Transverse colon (tissue), 4 donors: ENCODE measurements around the gene MRM2. TPM values are rescaled to one million over a fixed set of nuclear protein-coding genes. Genes with fewer than 3 reads are reported as not detected.

ENCODE experiments used
- DNase-seq: peaks from one replicate; pipeline ENCODE4 v3.0.0-alpha.2; 2019
- H3K27ac ChIP-seq, 4 donors: fragments of 200-600 bp; sonication (generic); 2 replicates each; pipeline ENCODE4 v1.5.1; 2016 to 2018; ENCODE audit warnings: inconsistent platforms in 4 of 4
- H3K27me3 ChIP-seq: fragments of 200-600 bp; sonication (generic); 2 replicates; pipeline ENCODE4 v1.5.1; 2017; ENCODE audit warnings: inconsistent platforms
- H3K36me3 ChIP-seq, 4 donors: fragments of 200-600 bp; sonication (generic); 2 replicates each; pipeline ENCODE4 v1.5.1; 2017 to 2019; ENCODE audit warnings: inconsistent platforms in 4 of 4
- H3K4me1 ChIP-seq, 4 donors: fragments of 200-600 bp; sonication (generic); 2 replicates each; pipeline ENCODE4 v1.5.1; 2017 to 2020; ENCODE audit warnings: inconsistent platforms in 4 of 4
- H3K4me3 ChIP-seq, 4 donors: fragments of 200-600 bp; sonication (generic); 1 replicate in 1 of 4; 2 replicates in 3 of 4; pipeline versions ENCODE4 v1.5.1 to v1.6.1; 2017 to 2019; ENCODE audit warnings: inconsistent platforms in 4 of 4
- H3K9me3 ChIP-seq, 2 donors: fragments of 200-600 bp; sonication (generic); 2 replicates each; pipeline ENCODE4 v1.5.1; 2017 to 2019; ENCODE audit warnings: inconsistent platforms in 2 of 2
- CTCF ChIP-seq, 5 experiments: fragments of 200-600 bp in 3 of 5; fragments of 450-650 bp in 2 of 5; sonication (generic) in 3 of 5; IDR thresholded peaks; 1 replicate in 2 of 5; 2 replicates in 3 of 5; pipeline ENCODE4 v1.5.1; 2016 to 2017; ENCODE audit warnings: antibody characterized with exemption in 5 of 5, inconsistent platforms in 3 of 5, mild to moderate bottlenecking in 2 of 5, moderate library complexity in 1 of 5
- EP300 ChIP-seq: sonication (generic); formaldehyde crosslinking; IDR thresholded peaks from one replicate; pipeline ENCODE4 v1.6.1; 2017; ENCODE audit warnings: antibody characterized with exemption, low read depth
- POLR2A ChIP-seq: fragments of 450-650 bp; IDR thresholded peaks from one replicate; pipeline ENCODE4 v1.6.1; 2016; ENCODE audit warnings: antibody characterized with exemption, mild to moderate bottlenecking, moderate library complexity
- POLR2AphosphoS5 ChIP-seq, 3 donors: sonication (generic); formaldehyde crosslinking; IDR thresholded peaks; one replicate each; pipeline ENCODE4 v1.6.1; 2016; ENCODE audit warnings: antibody characterized with exemption in 3 of 3
- WGBS, 2 donors: methylation state at CpG; one replicate each; pipeline ENCODE4 v1.1.5; 2018; ENCODE audit warnings: low coverage in 1 of 2; 5-methylcytosine and 5-hydroxymethylcytosine counted together
- in situ Hi-C, 4 donors: fragments of 200-750 bp; cut with MboI; loops; one replicate each; pipeline versions ENCODE4 v1.15.0 to v1.15.1; 2017; ENCODE audit warnings: low sequenced_read_pairs in 3 of 4, low pct_ligation_motif_present in 1 of 4, low pct_unique_long_range_greater_than_20kb in 1 of 4
- intact Hi-C: fragments of 100-400 bp; cut with DNase I; formaldehyde crosslinking; loops from one replicate; pipeline ENCODE4 v1.15.1; 2023; ENCODE audit warnings: low total_unique reads
- total RNA-seq, 4 donors: library from RNA; depleted of rRNA; stranded (reverse); fragments of >200 nt; gene quantifications; one replicate each; pipeline ENCODE4 v1.1.0, GENCODE V29; 2016

The MRM2 gene
- total RNA-seq, 4 donors from 2014 or later: 2.2 to 15.3 (median 12.7) TPM

- H3K4me3 ChIP-seq: no peak overlapping the region
Measured at GRCh38 chr7:2201128-2201527, 40.9 kb downstream of the MRM2 start.

GRCh38 chr7:2200584-2200980 lies 41.4 kb downstream of the MRM2 start:
- intact Hi-C loops: loop anchor here (10.0 kb wide), 1 partner anchor 536 kb away; no protein-coding TSS in a partner anchor
- in situ Hi-C loops: loop anchor here in 3 of 4 donors (25.0 kb wide), 2 partner anchors 538 to 613 kb away; partner anchors contain the start of gene ELFN1 (in 2 of the 3)
- Histone ChIP-seq H3K4me1 (peaks cover 0 to 8% (median 5%) of the 10 kb centered on the region in 4 donors), H3K36me3 (peaks cover 0 to 3% (median 0%) of the 10 kb centered on the region in 4 donors), H3K4me3 (no peak overlapping the region), H3K27me3 (no peaks in the 10 kb centered on the region), H3K9me3 (no peaks in the 10 kb centered on the region), H3K27ac (no peak overlapping the region)
- DNase-seq: no peak
- WGBS, 2 donors: 85 to 97% methylated on average over 2 to 18 of the region's 18 CpGs
- TF ChIP-seq POLR2A: no peak
- no peak for TF ChIP-seq POLR2AphosphoS5 (IDR thresholded peaks at IDR 0.05)
- TF ChIP-seq CTCF (IDR thresholded peaks at IDR 0.05): no peak
- no peak for TF ChIP-seq EP300

More at GRCh38 chr7:2201128-2201527, 40.9 kb downstream of the MRM2 start:
- Histone ChIP-seq H3K27me3 (no peaks in the 10 kb centered on the region), H3K9me3 (no peaks in the 10 kb centered on the region), H3K27ac (no peak overlapping the region), H3K36me3 (no peaks in the 10 kb centered on the region), H3K4me1 (peaks cover 0 to 8% (median 5%) of the 10 kb centered on the region in 4 donors)
- WGBS, 2 donors: 94 to 100% methylated on average over 1 to 7 of the region's 10 CpGs
- no peak for DNase-seq
- in situ Hi-C loops: loop anchor here in 3 of 4 donors (25.0 kb wide), 2 partner anchors 539 to 614 kb away; partner anchors contain the start of gene ELFN1 (in 2 of the 3)
- intact Hi-C loops: loop anchor here (10.0 kb wide), 1 partner anchor 536 kb away; no protein-coding TSS in a partner anchor
- no peak for TF ChIP-seq EP300
- no peak for TF ChIP-seq CTCF (IDR thresholded peaks at IDR 0.05)
- no peak for TF ChIP-seq POLR2A
- no peak for TF ChIP-seq POLR2AphosphoS5 (IDR thresholded peaks at IDR 0.05)

DNA sequence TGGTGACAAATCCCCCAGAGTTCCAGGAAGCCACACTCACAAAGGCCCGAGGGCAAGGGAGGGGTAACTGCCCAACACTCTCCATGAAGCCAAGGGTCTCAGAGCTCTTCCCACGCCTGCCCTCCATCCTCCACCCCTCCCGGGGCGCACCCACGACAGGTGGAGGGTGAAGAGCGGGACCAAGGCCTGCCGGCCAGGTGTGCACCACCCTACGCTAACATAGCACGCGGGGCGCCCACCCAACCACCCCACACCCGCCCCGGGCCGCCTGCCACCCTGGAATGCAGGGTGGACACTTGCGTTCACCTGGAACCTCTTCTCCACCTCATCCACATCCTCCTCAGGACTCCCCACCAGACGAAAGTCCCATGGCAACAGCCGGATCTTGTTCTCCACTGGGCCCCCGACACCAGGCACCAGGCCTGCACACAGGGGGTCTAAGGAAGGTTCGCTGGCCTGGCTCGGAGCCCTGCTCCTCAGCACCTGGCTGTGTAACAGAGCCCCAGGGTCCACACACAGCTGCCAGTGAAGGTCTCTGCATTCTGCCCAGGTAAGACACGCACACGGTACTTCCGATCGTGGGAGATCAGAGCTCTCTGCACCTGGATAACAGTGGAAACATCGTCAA lies 41.9 kb downstream of the MRM2 start:
- intact Hi-C loops (loop anchor here (10.0 kb wide), 1 partner anchor 535 kb away; no protein-coding TSS in a partner anchor), in situ Hi-C loops (loop anchor here in 3 of 4 donors (25.0 kb wide), 2 partner anchors 538 to 613 kb away; partner anchors contain the start of gene ELFN1 (in 2 of the 3))
- no peaks in the 10 kb centered on the region for H3K27me3 ChIP-seq
- H3K9me3 ChIP-seq: no peaks in the 10 kb centered on the region
- H3K27ac ChIP-seq: no peak overlapping the region
- DNase-seq: no peak
- H3K36me3 ChIP-seq: peaks cover 0 to 8% (median 0%) of the 10 kb centered on the region in 4 donors
- 90 to 94% methylated on average over 2 to 22 of the region's 25 CpGs for WGBS, 2 donors
- no peak for TF ChIP-seq EP300
- no peak for TF ChIP-seq POLR2A
- TF ChIP-seq CTCF (IDR thresholded peaks at IDR 0.05): no peak
- TF ChIP-seq POLR2AphosphoS5 (IDR thresholded peaks at IDR 0.05): no peak
- peaks cover 0 to 8% (median 5%) of the 10 kb centered on the region in 4 donors for H3K4me1 ChIP-seq
- H3K4me3 ChIP-seq: no peak overlapping the region

DNA sequence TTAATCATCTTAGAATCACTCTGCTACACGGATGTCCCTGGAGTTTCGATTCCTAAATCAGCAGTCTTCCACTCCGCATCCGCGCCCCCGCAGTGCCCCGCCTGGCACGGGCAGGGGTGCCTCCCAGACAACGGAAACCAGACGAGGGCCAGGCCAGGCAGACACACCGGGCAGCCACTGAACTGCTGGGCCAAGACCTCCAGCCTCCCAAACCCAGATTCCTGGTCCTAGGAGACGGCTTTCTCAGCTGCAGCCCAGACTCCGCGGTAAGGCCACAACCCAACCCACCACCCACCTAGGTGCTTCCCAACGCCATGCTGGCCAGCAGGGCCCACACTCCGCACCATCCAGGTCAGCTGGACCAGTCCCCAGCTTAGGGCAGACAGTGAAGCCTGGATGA lies 42.5 kb downstream of the MRM2 start:
- intact Hi-C loops: no loop called here
- TF ChIP-seq POLR2A (no peak), POLR2AphosphoS5 (IDR thresholded peaks at IDR 0.05) (no peak), EP300 (no peak), CTCF (IDR thresholded peaks at IDR 0.05) (no peak)
- peaks cover 0 to 8% (median 0%) of the 10 kb centered on the region in 4 donors for H3K36me3 ChIP-seq
- no peaks in the 10 kb centered on the region for H3K9me3 ChIP-seq
- in situ Hi-C loops: no loop called here
- DNase-seq: no peak
- no peak overlapping the region for H3K27ac ChIP-seq
- H3K4me3 ChIP-seq: no peak overlapping the region
- H3K4me1 ChIP-seq: peaks cover 0 to 7% (median 5%) of the 10 kb centered on the region in 4 donors
- 95 to 97% methylated on average over 6 to 15 of the region's 16 CpGs for WGBS, 2 donors
- H3K27me3 ChIP-seq: no peaks in the 10 kb centered on the region
